ENCODE measurements around the gene TENT4A. TPM values are rescaled to one million over a fixed set of nuclear protein-coding genes. Genes with fewer than 3 reads are reported as not detected.
A peak's percentile ranks its signal among the peaks of the same experiment; 100 is the strongest.

Gene TENT4A
- total and polyA plus RNA-seq, 10 of the 15 experiments (the other 5 are each of a cell fraction or from before 2014, with no cell fraction given) = 1.4 to 30.6 (median 12.5) TPM

- intact Hi-C loops (cut with micrococcal nuclease; ENCODE audit: unreplicated experiment) (loop anchor here (2.0 kb wide), 1 partner anchor 17 kb away; the partner anchor contains the start of gene TENT4A), in situ Hi-C loops (cut with MboI) (loop anchor here (10.0 kb wide), 3 partner anchors 355 to 975 kb away; partner anchors contain the start of gene MED10)
- POLR2A ChIA-PET = interaction anchor here (0.6 to 5.4 kb wide), 8 partner anchors 7 to 497 kb away, joined by 3 to 35 read pairs (median 4); no protein-coding TSS in a partner anchor
- SMC1A ChIA-PET (ENCODE audit: uncharacterized antibody, unreplicated experiment) = interaction anchor here (0.9 to 4.8 kb wide), 11 partner anchors 7 to 235 kb away, joined by 3 to 41 read pairs (median 8); partner anchors contain the start of genes NSUN2 and SRD5A1
- DNase-seq (ENCODE audit: low read depth, low spot score) (no peak), ATAC-seq (peak; percentile 28), FAIRE-seq (no peak)
- 59% methylated on average over 12 of the region's 12 CpGs for WGBS (ENCODE audit: insufficient coverage, insufficient replicate concordance, low lambda C conversion rate, missing lambda C conversion rate)
- peak overlapping the region; percentile 76 for H3K4me2 ChIP-seq (ENCODE audit: control insufficient read depth, insufficient read depth)
- peaks cover 98% of the 10 kb centered on the region for H3K79me2 ChIP-seq (ENCODE audit: control insufficient read depth, insufficient read depth, low read length)
- peak overlapping the region; percentile 59 for H3K9ac ChIP-seq (ENCODE audit: control insufficient read depth, insufficient read depth, low read length)
- H3K36me3 ChIP-seq (ENCODE audit: control insufficient read depth in 2 of 2, insufficient read depth in 2 of 2, low read length in 1 of 2) = peaks cover 5 to 17% of the 10 kb centered on the region in 2 experiments; a peak in 3 of 4 replicates
- peak overlapping the region; percentile 84 for H3K27ac ChIP-seq (ENCODE audit: control insufficient read depth, insufficient read depth)
- RAD21 ChIA-PET (ENCODE audit: unreplicated experiment) = interaction anchor here (0.6 to 5.3 kb wide), 10 partner anchors 10 to 1254 kb away, joined by 3 to 32 read pairs (median 4); partner anchors contain the start of genes NSUN2, SRD5A1 and TENT4A
- peaks cover 68% of the 10 kb centered on the region for H3K4me1 ChIP-seq (ENCODE audit: control insufficient read depth, insufficient read depth, low read length)
- H3K27me3 ChIP-seq (replicated peaks in 1 of 2; ENCODE audit: control insufficient read depth in 2 of 2, insufficient read depth in 2 of 2, low read length in 1 of 2) = no peaks in the 10 kb centered on the region
- CTCF ChIA-PET = interaction anchor here (0.6 to 4.5 kb wide), 10 partner anchors 7 to 112 kb away, joined by 3 to 17 read pairs (median 4); no protein-coding TSS in a partner anchor
- no TSS peak for BruUV-seq (replicated peaks)
- H2AFZ ChIP-seq (ENCODE audit: control insufficient read depth, low read depth, low read length) = no peak overlapping the region
- peak overlapping the region; percentile 30; the same call in 1 of the 2 replicates for H3K4me3 ChIP-seq
- no peaks in the 10 kb centered on the region for H4K20me1 ChIP-seq (ENCODE audit: control insufficient read depth, insufficient read depth)
- H3K9me3 ChIP-seq (replicated peaks; ENCODE audit: control insufficient read depth, insufficient read depth, low read length) = no peaks in the 10 kb centered on the region
- TF ChIP-seq ZNF592 (IDR thresholded peaks at IDR 0.05) (no peak), POLR2AphosphoS5 (IDR thresholded peaks at IDR 0.05; ENCODE audit: low read length) (0 out of 2 replicates have a peak, but pooled peaks have one; percentile 36), GATAD2B (conservative IDR thresholded peaks at IDR 0.05; ENCODE audit: low read depth) (0 out of 2 replicates have a peak, but pooled peaks have one; percentile 46), BHLHE40 (IDR thresholded peaks at IDR 0.05; ENCODE audit: borderline replicate concordance in 1 of 2, low read depth in 2 of 2, low read length in 1 of 2) (0 out of 4 replicates have a peak, but pooled peaks of 1 of the 2 experiments have one; percentile 15), GABPA (IDR thresholded peaks at IDR 0.05; ENCODE audit: low read depth) (no peak), RUNX3 (IDR thresholded peaks at IDR 0.05; ENCODE audit: low read length) (peak; percentile 18; the same call in 1 of the 2 replicates), POLR2A (IDR thresholded peaks at IDR 0.05; ENCODE audit: low read depth, low read length) (0 out of 2 replicates have a peak, but pooled peaks have one; percentile 36), MTA3 (IDR thresholded peaks at IDR 0.05; ENCODE audit: borderline replicate concordance, low read length) (no peak), ZZZ3 (IDR thresholded peaks at IDR 0.05; ENCODE audit: control insufficient read depth, insufficient read length, low read depth) (no peak), MLLT1 (IDR thresholded peaks at IDR 0.05) (no peak)
- TF ChIP-seq, protein P1, sequence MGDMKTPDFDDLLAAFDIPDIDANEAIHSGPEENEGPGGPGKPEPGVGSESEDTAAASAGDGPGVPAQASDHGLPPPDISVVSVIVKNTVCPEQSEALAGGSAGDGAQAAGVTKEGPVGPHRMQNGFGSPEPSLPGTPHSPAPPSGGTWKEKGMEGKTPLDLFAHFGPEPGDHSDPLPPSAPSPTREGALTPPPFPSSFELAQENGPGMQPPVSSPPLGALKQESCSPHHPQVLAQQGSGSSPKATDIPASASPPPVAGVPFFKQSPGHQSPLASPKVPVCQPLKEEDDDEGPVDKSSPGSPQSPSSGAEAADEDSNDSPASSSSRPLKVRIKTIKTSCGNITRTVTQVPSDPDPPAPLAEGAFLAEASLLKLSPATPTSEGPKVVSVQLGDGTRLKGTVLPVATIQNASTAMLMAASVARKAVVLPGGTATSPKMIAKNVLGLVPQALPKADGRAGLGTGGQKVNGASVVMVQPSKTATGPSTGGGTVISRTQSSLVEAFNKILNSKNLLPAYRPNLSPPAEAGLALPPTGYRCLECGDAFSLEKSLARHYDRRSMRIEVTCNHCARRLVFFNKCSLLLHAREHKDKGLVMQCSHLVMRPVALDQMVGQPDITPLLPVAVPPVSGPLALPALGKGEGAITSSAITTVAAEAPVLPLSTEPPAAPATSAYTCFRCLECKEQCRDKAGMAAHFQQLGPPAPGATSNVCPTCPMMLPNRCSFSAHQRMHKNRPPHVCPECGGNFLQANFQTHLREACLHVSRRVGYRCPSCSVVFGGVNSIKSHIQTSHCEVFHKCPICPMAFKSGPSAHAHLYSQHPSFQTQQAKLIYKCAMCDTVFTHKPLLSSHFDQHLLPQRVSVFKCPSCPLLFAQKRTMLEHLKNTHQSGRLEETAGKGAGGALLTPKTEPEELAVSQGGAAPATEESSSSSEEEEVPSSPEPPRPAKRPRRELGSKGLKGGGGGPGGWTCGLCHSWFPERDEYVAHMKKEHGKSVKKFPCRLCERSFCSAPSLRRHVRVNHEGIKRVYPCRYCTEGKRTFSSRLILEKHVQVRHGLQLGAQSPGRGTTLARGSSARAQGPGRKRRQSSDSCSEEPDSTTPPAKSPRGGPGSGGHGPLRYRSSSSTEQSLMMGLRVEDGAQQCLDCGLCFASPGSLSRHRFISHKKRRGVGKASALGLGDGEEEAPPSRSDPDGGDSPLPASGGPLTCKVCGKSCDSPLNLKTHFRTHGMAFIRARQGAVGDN (IDR thresholded peaks at IDR 0.05) = 0 out of 2 replicates have a peak, but pooled peaks have one; percentile 29
Observed at GRCh38 chr5:6729386-6730310, 16.4 kb downstream of the TENT4A start.
